Fibroblast of pulmonary artery (primary cell): ENCODE results near the gene ABLIM2.

Experiments
- DNase-seq: peaks from one replicate; pipeline ENCODE4 v3.0.0-alpha.2; 2010; ENCODE audit warnings: low read depth
- H3K4me3 ChIP-seq: replicated peaks from 2 replicates; pipeline ENCODE4 v1.5.1; 2011; ENCODE audit warnings: low read depth, mild to moderate bottlenecking, control low read depth, low read length, moderate library complexity
- CTCF ChIP-seq: IDR thresholded peaks from 2 replicates; pipeline ENCODE4 v1.5.1; 2011; ENCODE audit warnings: mild to moderate bottlenecking, control low read depth, low read length, inconsistent platforms; ENCODE audit errors: missing control alignments

The ABLIM2 gene

GRCh38 chr4:8041172-8041571, 117.4 kb downstream of the ABLIM2 start:
- H3K4me3 ChIP-seq, result no peak overlapping the region
- TF ChIP-seq CTCF, result no peak
- no peak for DNase-seq

GRCh38 chr4:8040607-8041006, 118.0 kb downstream of the ABLIM2 start:
- TF ChIP-seq CTCF, result no peak
- no peak for DNase-seq
- H3K4me3 ChIP-seq, result no peak overlapping the region

- no peak for TF ChIP-seq CTCF
Observed at GRCh38 chr4:8039853-8040252, 118.8 kb downstream of the ABLIM2 start.

GRCh38 chr4:8039290-8039689, 119.3 kb downstream of the ABLIM2 start:
- H3K4me3 ChIP-seq, result no peak overlapping the region
- no peak for DNase-seq
- TF ChIP-seq CTCF, result no peak

More at GRCh38 chr4:8039853-8040252, 118.8 kb downstream of the ABLIM2 start:
- DNase-seq, result no peak
- H3K4me3 ChIP-seq, result no peak overlapping the region

- no peak for DNase-seq
- TF ChIP-seq CTCF, result no peak
- H3K4me3 ChIP-seq, result no peak overlapping the region
Observed at GRCh38 chr4:8038719-8039251, 119.8 kb downstream of the ABLIM2 start.

GRCh38 chr4:8038083-8038482, 120.5 kb downstream of the ABLIM2 start:
- TF ChIP-seq CTCF, result no peak
- H3K4me3 ChIP-seq, result no peak overlapping the region
- no peak for DNase-seq

GRCh38 chr4:8037150-8037769, 121.4 kb downstream of the ABLIM2 start:
- H3K4me3 ChIP-seq, result no peak overlapping the region
- no peak for TF ChIP-seq CTCF
- no peak for DNase-seq
